Right lobe of liver (tissue), 6 donors: ENCODE results near the gene IDS. TPM values are rescaled to one million over a fixed set of nuclear protein-coding genes. Genes with fewer than 3 reads are reported as not detected.
"Not testable (repeated sequence)": the region's sequence is repeated elsewhere in the genome, so short reads cannot be mapped to it uniquely, and the experiment has no call there.

Experiments used
- ATAC-seq, 4 donors: fragments of 200-7000 bp; cut with Tn5 transposase; one replicate each; pipeline ENCODE4 v1.9.1; 2020; ENCODE audit warnings: mild to moderate bottlenecking in 4 of 4, moderate library complexity in 4 of 4
- DNase-seq, 3 donors: peaks; one replicate each; pipeline ENCODE4 v3.0.0-alpha.2; 2020
- H3K27ac ChIP-seq, 3 donors: fragments of 200-600 bp; one replicate each; pipeline ENCODE4 v1.8.0; 2022
- H3K27me3 ChIP-seq, 2 donors: fragments of 200-600 bp; one replicate each; pipeline ENCODE4 v1.8.0; 2022
- H3K36me3 ChIP-seq, 4 donors: fragments of 200-600 bp; sonication (generic) in 1 of 4; one replicate each; pipeline versions ENCODE4 v1.5.1 to v1.8.0; 2017 to 2022; ENCODE audit warnings: control low read depth in 1 of 4
- H3K4me1 ChIP-seq, 4 donors: fragments of 200-600 bp; sonication (generic) in 1 of 4; one replicate each; pipeline versions ENCODE4 v1.5.1 to v1.8.0; 2017 to 2022; ENCODE audit warnings: control low read depth in 1 of 4
- H3K4me3 ChIP-seq, 3 donors: fragments of 200-600 bp; one replicate each; pipeline ENCODE4 v1.8.0; 2022
- H3K9me3 ChIP-seq, 4 donors: fragments of 200-600 bp; sonication (generic) in 1 of 4; one replicate each; pipeline versions ENCODE4 v1.5.1 to v1.8.0; 2017 to 2022; ENCODE audit warnings: control low read depth in 1 of 4
- CTCF ChIP-seq, 4 donors: fragments of 200-600 bp in 3 of 4; fragments of 450-650 bp in 1 of 4; IDR thresholded peaks; one replicate each; pipeline versions ENCODE4 v1.5.1 to v1.8.0; 2016 to 2022; ENCODE audit warnings: antibody characterized with exemption in 4 of 4, mild to moderate bottlenecking in 2 of 4
- POLR2A ChIP-seq: fragments of 450-650 bp; IDR thresholded peaks from one replicate; pipeline ENCODE4 v1.6.1; 2017; ENCODE audit warnings: antibody characterized with exemption, mild to moderate bottlenecking
- WGBS: methylation state at CpG from one replicate; pipeline ENCODE4 v1.1.6; 2018; ENCODE audit warnings: low coverage, low lambda C conversion rate; ENCODE audit not compliant: insufficient coverage; ENCODE audit errors: missing lambda C conversion rate; 5-methylcytosine and 5-hydroxymethylcytosine counted together
- intact Hi-C, 2 donors: fragments of 100-400 bp; cut with DNase I; formaldehyde crosslinking; loops; one replicate each; pipeline versions ENCODE4 v1.11.2 to v1.14.1; 2022
- total RNA-seq, 6 experiments: library from RNA; depleted of rRNA in 2 of 6; stranded (reverse); fragments of >200 nt in 2 of 6; fragmentation: NEBNext Ultra II Directional in 3 of 6; extraction: Animal tissue kit (Norgen Biotek cat#: 25700) in 3 of 6; gene quantifications; one replicate each; pipeline versions ENCODE4 v1.1.0 to v1.2.4, GENCODE V29; 2016 to 2023
- donor health status: DM: no; HTN: yes; CAD: no.
- donor health status: DM: no; HTN: no; CAD: no.
- donor health status: DM: no; HTN: no; CAD: no.
- donor health status: DM: no; HTN: yes; CAD: no.
- donor health status: DM: no; HTN: yes; CAD: no.

The IDS gene
- total RNA-seq, 6 experiments from 2014 or later = 12.7 to 27.3 (median 20.0) TPM

- 49% methylated on average over 9 of the region's 10 CpGs for WGBS
- peak overlapping the region; percentile 55 to 65 (median 63) for H3K4me3 ChIP-seq
- H3K4me1 ChIP-seq = no peaks in the 10 kb centered on the region
- peak overlapping the region; percentile 62 to 72 (median 70) for H3K27ac ChIP-seq
- peak in 1 of 3 donors; percentile 29 for DNase-seq
- TF ChIP-seq POLR2A (no peak), CTCF (IDR thresholded peaks at IDR 0.05) (peak in 1 of 4 donors; percentile 5)
- H3K36me3 ChIP-seq = no peaks in the 10 kb centered on the region
- intact Hi-C loops = no loop called here
- no peak for ATAC-seq
- H3K27me3 ChIP-seq = no peaks in the 10 kb centered on the region
- no peaks in the 10 kb centered on the region for H3K9me3 ChIP-seq
Observed at GRCh38 chrX:149504226-149504914, 736 bp downstream of the IDS start.

- H3K36me3 ChIP-seq, H3K27ac ChIP-seq, H3K4me1 ChIP-seq, intact Hi-C loops, H3K27me3 ChIP-seq, DNase-seq, H3K4me3 ChIP-seq, H3K9me3 ChIP-seq: not testable (repeated sequence)
- no CpG with 5 or more reads among the region's 10 CpGs for WGBS
- ATAC-seq = peak in 3 of 4 donors; percentile 18 to 41 (median 41)
Observed at GRCh38 chrX:149503446-149503845, 1.7 kb downstream of the IDS start.

GRCh38 chrX:149502923-149503322 lies 2.2 kb downstream of the IDS start:
- H3K36me3 ChIP-seq, H3K9me3 ChIP-seq, intact Hi-C loops, DNase-seq, H3K27me3 ChIP-seq, ATAC-seq, H3K4me1 ChIP-seq, H3K4me3 ChIP-seq, H3K27ac ChIP-seq: not testable (repeated sequence)
- WGBS = 38% methylated on average over 3 of the region's 5 CpGs

GRCh38 chrX:149499766-149500165 lies 5.3 kb downstream of the IDS start:
- Histone ChIP-seq H3K36me3 (peaks cover 0 to 12% (median 0%) of the 10 kb centered on the region in 4 donors), H3K4me1 (peaks cover 0 to 11% (median 0%) of the 10 kb centered on the region in 4 donors), H3K9me3 (no peaks in the 10 kb centered on the region), H3K27ac (no peak overlapping the region), H3K4me3 (no peak overlapping the region), H3K27me3 (no peaks in the 10 kb centered on the region)
- TF ChIP-seq CTCF (IDR thresholded peaks at IDR 0.05) (no peak), POLR2A (no peak)
- no peak for ATAC-seq
- intact Hi-C loops = no loop called here
- no peak for DNase-seq
- WGBS = 68% methylated on average over 5 of the region's 5 CpGs

- intact Hi-C loops = no loop called here
- Histone ChIP-seq H3K27me3 (no peaks in the 10 kb centered on the region), H3K4me3 (no peak overlapping the region), H3K4me1 (peaks cover 0 to 11% (median 0%) of the 10 kb centered on the region in 4 donors), H3K27ac (no peak overlapping the region), H3K9me3 (no peaks in the 10 kb centered on the region), H3K36me3 (peaks cover 0 to 18% (median 0%) of the 10 kb centered on the region in 4 donors)
- 74% methylated on average over 4 of the region's 4 CpGs for WGBS
- TF ChIP-seq POLR2A (no peak), CTCF (IDR thresholded peaks at IDR 0.05) (no peak)
- DNase-seq = no peak
- ATAC-seq = no peak
Observed at GRCh38 chrX:149498767-149499166, 6.3 kb downstream of the IDS start.
